Stromal cell of bone marrow (primary cell): ENCODE measurements around the gene CYP3A4.
"Not testable (repeated sequence)": the region's sequence is repeated elsewhere in the genome, so short reads cannot be mapped to it uniquely, and the experiment has no call there.

Source experiments
- DNase-seq: peaks from one replicate; pipeline ENCODE4 v3.0.0-alpha.2; 2012; ENCODE audit warnings: low read depth

CYP3A4 gene

DNA sequence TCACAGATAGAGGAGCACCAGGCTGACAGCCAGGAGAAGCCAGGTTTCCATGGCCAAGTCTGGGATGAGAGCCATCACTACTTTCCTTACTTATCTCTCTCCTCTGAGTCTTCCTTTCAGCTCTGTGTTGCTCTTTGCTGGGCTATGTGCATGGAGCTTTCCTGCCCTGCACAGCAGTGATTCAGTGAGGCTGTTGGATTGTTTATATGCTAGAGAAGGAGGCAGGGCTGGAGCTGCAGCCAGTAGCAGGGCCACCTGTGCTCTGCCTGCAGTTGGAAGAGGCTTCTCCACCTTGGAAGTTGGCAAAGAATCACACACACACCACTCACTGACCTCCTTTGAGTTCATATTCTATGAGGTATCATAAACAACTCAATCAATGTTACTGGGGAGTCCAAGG is at the start of gene CYP3A4:
TSS of gene CYP3A4 (minus strand) at position 178 of the 400 bp plus-strand sequence. CDS start at position 75, 103 bp downstream.
- no peak for DNase-seq

DNA sequence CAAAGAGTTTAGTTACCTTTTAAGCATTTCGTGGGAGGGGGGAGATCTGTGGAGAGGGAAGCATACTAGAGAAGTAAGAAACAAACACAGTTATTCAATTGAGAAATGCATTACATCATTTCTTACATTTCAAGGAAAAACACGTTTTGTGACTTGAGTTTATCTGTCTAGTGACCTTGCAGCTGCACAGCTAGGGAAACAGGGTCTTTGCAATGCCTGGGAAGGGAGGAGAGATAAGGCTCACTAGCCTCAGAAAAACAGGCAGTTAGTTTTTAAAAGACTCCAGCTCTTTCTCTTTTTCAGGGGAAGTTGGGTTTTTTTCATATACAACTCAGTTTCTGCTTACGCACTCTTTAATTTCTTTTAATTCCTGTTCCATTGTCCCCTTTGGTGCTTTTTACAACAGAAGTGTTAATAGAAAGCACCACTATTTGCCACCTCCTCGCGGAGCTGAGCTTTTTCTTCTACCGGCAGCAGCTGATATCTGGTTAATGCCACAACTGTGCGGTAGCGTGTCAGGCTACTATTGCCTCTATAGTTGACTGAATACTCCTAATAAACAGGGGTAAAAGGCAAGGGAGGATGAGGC is 49.4 kb upstream of the CYP3A4 start:
- no peak for DNase-seq

DNA sequence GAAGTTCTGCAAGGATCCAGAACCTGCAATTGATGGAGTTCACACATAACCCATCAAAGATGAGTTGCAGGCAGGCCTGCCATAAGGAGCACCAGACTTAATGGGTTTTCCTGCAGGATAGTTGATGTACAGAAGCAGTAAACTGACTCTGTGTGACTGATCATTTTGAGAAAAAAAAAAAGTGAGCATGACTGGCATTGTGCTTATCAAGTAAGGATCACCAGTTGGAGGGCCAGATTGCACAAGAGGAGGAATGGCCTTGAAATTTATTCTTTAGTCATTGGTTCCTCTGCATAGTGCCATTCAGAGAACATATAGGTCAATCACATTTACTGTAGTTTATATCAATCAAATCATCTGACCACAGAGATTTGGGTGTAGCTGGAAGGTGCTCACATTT is 47.6 kb upstream of the CYP3A4 start:
- DNase-seq, result no peak

DNA sequence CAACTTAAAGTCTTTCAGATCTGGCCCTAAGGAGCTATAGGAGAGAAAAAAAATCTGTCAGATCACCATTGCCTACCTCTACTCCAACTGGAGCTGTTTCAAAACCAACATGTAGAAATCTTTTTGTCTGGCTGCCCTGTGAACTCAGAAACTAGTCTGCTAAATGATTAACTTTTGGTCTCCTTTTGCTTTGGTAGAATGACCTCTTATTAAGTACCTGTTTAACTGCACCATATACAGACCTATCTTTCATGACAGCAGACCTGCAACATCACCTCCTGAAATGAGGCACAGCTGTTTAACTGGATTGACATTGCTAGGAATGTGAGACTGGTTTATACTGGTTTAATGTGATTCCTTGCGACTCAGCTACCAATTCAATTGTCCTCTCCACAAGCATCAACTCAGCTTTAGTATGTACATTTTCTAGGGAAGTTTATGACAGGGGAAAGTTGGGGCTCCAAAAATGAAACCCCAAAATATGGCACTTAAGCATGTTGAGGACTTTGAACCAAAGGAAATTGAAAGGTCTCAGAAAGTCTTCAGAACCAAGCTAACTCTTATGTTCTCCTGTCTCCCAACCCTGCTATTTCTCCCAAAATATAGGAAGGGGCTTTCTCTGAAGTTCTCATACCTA is 45.7 kb upstream of the CYP3A4 start:
- no peak for DNase-seq

DNA sequence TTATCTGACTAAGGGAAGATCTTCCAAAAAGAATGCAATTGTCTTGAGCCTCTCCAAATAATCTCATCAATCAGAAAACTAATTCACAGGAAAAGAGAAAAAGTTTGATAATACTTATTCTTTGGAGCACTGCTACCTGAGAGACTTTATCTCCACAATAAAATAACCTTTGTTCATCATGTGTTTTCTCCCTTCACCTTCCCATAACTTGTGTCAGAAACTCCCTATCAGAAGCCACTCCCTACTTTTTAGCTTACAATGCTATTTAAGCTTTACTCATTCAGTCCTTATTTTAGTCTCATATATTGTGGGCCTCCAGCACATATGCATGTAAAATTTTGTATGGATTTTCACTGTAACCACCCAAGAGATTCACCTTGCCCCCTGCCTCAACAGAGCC is 44.8 kb upstream of the CYP3A4 start:
- no peak for DNase-seq

DNA sequence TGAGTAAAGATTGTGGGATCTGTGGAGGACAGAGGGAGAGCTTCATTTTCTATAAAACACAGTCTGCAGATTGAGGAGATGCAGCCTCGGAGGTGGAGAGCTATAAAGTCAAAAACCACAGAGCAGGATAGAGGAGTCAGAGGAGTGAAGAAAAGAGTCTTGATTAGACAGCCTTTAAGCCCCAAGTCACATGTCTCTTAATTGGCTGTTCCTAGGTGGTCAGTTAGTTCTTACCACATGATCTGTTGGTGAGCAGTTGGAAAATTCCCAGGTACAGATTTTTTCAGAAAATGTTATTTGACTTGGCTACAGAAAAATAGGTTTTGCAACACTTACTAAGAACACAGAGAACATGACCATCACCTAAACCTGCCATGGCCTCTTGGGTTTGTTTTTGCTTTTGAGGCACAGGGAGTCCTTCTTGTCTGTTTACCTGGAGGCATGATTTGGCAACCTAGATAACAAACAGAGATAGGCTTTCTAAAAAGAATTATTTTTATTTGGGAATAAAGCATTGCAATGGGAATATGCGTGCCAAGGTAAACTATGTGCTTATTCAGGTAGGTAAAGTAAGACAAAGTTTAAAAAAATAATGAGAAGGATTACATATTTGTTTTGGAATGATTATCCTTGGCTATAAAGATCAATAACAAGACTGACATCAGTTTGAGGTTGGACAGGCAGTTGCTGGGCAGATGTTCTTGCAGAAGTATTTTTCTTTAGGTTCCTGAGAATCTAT is 43.2 kb upstream of the CYP3A4 start:
- no peak for DNase-seq

DNA sequence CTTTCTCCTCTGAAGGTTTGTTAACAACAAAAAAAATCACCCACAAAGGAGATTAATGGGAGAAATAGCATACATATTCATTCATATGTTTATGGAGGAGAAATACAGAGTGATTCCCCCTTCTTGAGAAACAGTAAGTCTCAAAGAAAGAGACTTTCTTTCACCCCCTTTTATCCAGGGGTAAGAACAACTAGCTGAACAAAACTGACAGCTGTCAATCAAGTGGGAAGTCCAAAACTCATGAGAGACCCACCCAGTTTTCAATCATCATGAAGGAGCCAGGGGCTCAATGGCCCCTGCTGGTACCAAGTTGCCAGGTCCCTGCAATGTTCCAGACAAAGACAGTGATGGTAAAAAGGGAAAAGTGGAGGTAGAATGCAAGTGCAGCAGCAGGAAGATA is 41.9 kb upstream of the CYP3A4 start:
- no peak for DNase-seq

DNA sequence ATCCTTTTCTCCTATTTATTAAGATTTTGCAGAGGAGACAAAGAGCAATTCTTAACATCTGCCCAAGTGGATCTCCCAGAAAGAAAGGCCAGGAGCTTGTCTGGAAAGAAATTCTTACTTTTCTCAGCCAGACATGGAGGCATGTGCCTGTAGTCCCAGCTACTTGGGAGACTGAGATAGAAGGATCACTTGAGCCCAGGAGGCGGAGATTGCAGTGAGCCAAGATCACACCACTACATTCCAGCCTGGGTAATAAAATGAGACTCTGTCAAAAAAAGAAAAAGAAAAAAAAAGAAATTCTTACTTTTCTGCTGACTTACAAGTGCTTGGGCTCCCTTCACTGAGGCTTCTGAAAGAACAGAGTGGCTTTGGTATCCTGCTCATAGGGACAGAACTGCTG is 41.5 kb upstream of the CYP3A4 start:
- no peak for DNase-seq

DNA sequence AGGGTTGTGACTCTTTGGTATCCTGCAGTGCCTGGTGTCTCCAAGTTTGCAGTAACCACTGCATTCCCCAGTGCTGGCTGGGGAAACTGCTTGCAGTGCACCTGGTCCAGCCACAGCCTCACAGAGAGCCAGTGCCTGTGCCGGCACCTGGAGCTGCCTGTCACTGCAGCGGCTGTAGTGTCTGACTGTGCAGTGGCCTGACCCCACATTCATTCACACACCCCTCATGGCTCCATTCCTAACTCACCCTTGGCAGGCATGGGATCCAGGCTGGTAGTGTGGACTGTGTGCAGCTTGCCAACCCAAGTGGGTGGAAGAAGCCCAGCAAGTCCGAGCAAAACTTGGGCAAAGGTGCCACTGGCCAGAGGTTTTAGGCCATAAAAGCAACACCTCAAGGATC is 40.1 kb upstream of the CYP3A4 start:
- no peak for DNase-seq

DNA sequence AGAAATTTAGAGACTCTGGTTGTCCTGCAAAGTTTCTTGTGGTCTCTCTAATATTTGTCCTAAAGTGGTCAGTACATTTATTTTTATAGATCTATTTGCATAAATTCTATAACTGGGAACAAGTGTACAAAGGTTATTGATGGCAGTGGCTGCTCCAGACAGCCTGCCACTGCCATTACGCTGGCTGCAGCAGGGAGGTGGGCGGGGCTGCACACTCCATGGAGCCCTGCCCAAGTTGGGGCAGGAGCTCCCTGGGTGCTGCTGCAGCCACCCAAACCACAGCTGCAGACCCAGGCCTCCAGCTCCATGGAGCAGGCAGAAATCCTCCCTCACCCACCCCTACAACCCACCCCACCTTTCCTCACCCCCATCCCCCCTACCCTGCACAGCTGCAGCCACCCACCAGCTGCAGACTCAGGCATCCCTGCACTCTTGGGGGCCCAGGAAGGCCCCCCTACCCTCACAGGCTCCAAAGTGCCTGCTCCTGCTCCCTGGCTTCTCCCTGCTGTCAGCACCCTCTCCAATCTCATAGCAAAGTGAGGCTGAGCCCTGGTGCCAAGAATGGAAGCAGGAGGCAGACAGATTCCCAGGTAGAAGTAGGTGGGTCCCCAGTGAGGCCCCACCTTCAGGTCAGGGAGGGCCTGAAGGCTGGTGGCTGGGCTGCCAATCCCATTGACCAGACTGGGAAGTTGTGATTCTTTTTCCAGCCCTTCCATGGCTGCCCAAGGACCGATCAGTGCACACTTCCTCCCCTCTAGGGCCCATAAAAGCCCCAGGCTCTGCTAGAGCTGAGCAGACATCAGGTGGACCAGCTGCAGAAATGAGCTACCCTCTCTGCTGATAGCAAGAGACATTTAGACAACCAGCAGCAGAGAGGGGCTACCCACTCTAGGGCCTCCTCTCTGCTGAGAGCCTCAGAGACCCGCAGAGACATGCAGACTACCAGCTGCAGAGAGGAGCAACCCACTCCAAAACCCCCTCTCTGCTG is 39.0 kb upstream of the CYP3A4 start:
- no peak for DNase-seq

DNA sequence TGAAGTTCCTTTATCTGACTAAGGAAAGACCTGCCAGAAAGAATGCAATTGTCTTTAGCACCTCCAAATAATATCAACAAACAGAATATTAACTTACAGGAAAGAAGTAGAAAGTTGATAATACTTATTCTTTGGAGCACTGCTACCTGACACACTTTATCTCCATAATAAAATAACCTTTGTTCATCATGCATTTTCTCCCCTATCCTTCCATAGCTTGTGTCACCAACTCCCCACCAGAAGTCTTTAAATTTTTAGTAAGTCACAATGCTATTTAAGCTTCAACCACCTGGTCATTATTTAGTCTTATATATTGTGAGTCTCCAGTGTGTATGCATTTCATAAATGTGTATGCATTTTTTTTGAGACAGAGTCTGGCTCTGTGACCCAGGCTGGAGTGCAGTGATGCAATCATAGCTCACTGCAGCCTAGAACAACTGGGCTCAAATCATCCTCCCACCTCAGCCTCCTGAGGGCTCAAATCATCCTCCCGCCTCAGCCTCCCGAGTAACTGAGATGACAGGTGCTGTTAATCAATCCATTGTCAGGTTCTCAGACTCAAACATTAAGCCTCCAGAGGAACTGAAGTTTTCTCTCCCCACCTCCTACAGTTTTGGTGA is 36.5 kb upstream of the CYP3A4 start:
- no peak for DNase-seq

DNA sequence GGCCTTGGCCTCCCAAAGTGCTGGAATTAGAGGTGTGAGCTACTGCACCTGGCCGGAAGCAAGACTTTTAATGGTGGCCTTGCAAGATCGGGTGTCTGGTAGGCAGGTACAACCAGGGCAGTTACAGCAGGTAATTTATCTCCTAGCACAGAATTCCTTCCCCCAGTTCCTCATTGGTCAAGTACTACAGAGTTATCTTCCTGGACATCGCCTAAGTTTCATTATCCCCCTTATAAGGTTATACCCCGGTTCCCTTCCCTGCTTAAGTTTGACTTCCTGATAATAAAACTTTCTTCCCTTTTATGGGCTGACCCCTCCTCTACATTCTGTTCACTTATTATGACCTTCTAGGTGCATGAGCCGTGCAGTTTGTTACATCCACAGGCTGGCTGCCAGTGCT is 24.8 kb upstream of the CYP3A4 start:
- no peak for DNase-seq

DNA sequence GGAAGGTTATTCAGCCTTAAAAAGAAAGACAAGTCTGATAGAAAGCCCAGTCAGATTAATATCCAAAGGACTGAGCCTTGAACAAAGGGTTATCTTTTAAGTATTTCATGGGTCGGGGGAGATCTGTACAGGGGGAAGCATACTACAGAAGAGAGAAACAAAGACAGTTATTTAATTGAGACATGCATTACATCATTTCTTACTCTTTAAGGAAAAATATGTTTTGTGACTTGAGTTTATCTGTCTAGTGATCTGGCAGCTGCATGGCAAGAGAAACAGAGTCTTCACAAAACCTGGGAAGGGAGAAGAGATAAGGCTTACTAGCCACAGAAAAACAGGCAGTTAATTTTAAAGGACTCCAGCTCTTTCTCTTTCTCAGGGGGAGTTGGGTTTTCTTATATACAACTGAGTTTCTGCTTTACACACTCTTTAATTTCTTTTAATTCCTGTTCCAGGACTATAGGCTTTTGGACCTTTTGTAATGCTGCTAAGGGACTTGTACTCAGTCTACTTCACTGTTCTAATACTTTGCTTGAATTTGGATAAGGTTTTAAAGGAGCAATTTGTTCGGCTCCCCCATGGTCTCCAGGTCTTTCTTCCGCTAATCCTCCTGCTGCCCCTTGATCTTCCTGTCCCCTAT is 23.0 kb upstream of the CYP3A4 start:
- DNase-seq, result no peak

DNA sequence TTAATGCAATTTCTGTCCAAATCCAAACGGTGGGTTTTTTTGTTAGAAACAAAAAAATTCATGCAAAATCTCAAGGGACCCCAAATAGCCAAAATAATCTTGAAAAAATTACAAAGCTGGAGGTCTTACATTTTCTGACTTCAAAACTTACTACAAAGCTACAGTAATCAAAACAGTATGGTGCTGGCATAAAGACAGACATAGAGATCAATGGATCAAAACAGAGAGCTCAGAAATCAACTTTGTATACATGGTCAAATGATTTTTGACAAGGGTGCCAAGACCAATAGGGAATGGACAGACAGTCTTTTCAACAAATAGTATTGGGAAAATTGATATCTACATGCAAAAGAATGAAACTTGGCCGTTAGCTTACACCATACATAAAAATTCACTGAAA is 21.7 kb upstream of the CYP3A4 start:
- no peak for DNase-seq

DNA sequence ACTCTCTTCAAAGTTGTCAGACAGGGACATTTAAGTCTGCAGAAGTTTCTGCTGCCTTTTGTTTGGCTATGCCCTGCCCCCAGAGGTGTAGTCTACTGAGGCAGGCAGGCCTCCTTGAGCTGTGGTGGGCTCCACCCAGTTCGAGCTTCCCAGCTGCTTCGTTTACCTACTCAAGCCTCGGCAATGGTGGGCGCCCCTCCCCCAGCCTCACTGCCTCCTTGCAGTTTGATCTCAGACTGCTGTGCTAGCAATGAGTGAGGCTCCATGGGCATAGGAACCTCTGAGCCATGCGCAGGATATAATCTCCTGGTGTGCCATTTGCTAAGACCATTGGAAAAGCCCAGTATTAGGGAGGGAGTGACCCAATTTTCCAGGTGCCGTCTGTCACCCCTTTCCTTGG is 19.1 kb upstream of the CYP3A4 start:
- DNase-seq, result not testable (repeated sequence)

DNA sequence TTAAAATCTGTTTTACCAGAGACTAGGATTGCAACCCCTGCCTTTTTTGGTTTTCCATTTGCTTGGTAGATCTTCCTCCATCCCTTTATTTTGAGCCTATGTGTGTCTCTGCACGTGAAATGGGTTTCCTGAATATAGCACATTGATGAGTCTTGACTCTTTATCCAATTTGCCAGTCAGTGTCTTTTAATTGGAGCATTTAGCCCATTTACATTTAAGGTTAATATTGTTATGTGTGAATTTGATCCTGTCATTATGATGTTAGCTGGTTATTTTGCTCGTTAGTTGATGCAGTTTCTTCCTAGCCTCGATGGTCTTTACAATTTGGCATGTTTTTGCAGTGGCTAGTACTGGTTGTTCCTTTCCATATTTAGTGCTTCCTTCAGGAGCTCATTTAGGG is 17.4 kb upstream of the CYP3A4 start:
- not testable (repeated sequence) for DNase-seq

DNA sequence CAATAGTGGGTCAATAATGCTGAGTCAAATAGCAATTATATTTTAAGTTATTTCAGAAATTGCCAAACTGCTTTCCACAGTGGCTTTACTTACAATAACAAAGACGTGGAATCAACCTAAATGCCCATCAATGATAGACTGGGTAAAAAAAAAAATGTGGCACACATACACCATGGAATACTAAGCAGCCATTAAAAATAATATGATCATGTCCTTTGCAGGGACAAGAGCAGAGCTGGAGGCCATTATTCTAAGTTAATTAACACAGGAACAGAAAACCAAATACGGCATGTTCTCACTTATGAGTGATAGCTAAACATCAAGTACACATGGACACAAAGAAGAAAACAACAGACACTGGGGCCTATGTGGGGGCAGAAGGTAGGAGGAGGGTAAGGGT is 15.0 kb upstream of the CYP3A4 start:
- DNase-seq, result no peak

DNA sequence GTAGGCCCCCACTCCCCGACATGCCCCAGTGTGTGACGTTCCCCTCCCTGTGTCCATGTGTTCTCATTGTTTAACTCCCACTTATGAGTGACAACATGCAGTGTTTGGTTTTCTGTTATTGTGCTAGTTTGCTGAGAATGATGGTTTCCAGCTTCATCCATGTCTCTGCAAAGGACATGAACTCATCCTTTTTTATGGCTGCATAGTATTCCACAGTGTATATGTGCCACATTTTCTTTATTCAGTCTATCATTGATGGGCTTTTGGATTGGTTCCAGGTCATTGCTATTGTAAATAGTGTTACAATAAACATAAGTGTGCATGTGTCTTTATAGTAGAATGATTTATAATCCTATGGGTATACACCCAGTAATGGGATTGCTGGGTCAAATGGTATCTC is 11.9 kb upstream of the CYP3A4 start:
- not testable (repeated sequence) for DNase-seq

DNA sequence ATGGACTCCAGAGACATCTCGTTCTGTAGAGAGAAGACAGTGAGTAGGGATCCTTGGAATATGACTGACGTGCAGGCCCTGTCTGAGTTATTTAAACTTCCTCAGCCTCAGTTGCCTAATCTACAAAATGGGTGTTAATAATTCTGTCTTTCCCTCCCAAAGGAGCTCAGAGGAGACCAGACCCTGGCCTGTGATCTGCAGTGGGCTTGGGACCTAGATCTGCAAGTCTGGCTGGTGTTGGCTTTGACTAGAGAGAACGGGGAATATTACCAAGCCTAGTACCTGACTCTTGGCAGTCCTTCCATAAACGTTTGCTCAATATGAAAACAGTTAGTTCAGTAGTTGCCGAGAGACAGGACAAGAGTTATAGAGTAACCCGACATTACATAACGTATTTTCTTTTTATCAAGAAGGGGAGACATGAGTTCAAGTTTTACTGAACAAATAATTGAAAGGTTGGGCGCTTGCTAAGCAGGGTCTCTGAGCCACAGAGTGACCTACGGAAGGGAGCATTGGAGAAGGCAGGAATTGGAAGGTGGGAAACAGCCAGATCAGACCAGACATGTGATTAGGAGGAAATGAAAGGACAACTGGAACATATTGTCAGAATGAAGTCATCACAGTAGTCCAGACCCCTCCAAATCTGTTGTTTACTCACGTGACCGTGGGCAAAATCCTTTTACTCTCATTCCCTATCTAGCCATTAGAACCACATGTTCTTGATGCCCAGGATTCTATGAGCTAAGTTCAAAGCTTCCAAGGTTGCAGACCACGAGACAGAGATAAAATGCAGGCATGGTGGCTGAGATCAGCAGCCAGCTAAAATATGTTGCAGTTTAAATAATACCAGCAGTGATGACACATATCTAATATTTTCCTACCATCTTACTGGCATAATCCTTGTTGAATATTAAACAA is 10.9 kb upstream of the CYP3A4 start:
- DNase-seq, result no peak

DNA sequence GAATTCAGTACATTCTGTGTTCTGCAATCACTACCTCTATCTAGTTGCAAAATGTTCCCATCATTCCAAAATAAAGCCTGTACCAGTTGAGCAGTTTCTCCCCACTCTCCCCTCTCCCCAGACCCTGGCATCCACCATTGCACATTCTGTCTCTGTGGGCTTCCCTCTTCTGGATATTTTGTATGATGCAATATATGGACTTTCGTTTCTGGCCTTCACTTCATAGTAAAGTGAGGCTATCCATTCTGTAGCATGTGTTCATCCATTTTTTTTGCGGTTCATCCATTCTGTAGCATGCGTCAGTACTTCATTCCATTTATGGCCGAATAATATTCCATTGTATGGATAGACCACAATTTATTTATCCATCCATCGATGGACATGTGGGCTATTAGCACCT is 9.5 kb upstream of the CYP3A4 start:
- no peak for DNase-seq
